ENCODE data around the gene SLC4A2.

SLC4A2 gene

DNA sequence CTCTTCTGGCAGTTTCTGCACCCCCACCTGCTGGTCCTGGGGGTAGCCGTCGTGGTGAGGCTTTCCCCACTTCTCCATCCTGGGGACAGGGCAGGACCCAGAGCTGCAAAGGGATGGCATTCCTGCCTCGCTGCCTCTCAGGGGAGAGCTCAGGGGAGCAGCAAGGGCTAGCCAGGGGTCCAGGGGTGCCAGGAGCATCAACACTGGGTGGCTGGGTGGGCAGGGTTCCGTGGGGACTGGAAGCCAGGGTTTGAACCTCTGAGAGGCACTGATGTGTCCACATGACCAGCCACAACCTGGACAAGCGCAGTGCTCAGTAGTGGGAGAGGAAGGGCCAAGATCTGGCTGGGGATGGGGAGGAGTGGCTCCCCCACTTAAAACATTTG, 25.5 kb upstream of the SLC4A2 start:
- TF ChIP-seq, protein P1, sequence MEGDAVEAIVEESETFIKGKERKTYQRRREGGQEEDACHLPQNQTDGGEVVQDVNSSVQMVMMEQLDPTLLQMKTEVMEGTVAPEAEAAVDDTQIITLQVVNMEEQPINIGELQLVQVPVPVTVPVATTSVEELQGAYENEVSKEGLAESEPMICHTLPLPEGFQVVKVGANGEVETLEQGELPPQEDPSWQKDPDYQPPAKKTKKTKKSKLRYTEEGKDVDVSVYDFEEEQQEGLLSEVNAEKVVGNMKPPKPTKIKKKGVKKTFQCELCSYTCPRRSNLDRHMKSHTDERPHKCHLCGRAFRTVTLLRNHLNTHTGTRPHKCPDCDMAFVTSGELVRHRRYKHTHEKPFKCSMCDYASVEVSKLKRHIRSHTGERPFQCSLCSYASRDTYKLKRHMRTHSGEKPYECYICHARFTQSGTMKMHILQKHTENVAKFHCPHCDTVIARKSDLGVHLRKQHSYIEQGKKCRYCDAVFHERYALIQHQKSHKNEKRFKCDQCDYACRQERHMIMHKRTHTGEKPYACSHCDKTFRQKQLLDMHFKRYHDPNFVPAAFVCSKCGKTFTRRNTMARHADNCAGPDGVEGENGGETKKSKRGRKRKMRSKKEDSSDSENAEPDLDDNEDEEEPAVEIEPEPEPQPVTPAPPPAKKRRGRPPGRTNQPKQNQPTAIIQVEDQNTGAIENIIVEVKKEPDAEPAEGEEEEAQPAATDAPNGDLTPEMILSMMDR (IDR thresholded peaks at IDR 0.05; ENCODE audit: borderline replicate concordance, insufficient read depth, low read depth, low read length), result no peak
- no peak overlapping the region for H3K4me3 ChIP-seq (ENCODE audit: low read depth, low read length)

- H3K4me3 ChIP-seq (ENCODE audit: low read depth, low read length), result no peak overlapping the region
- TF ChIP-seq, protein P1 (IDR thresholded peaks at IDR 0.05; ENCODE audit: borderline replicate concordance, insufficient read depth, low read depth, low read length), result no peak
Measured at GRCh38 chr7:151034312-151035025, 24.9 kb upstream of the SLC4A2 start.

GRCh38 chr7:151035026-151035717, 24.2 kb upstream of the SLC4A2 start:
- TF ChIP-seq, protein P1 (IDR thresholded peaks at IDR 0.05; ENCODE audit: borderline replicate concordance, insufficient read depth, low read depth, low read length), result no peak
- no peak overlapping the region for H3K4me3 ChIP-seq (ENCODE audit: low read depth, low read length)

GRCh38 chr7:151035902-151036301, 23.5 kb upstream of the SLC4A2 start:
- H3K4me3 ChIP-seq (ENCODE audit: low read depth, low read length), result no peak overlapping the region
- TF ChIP-seq, protein P1 (IDR thresholded peaks at IDR 0.05; ENCODE audit: borderline replicate concordance, insufficient read depth, low read depth, low read length), result no peak

DNA sequence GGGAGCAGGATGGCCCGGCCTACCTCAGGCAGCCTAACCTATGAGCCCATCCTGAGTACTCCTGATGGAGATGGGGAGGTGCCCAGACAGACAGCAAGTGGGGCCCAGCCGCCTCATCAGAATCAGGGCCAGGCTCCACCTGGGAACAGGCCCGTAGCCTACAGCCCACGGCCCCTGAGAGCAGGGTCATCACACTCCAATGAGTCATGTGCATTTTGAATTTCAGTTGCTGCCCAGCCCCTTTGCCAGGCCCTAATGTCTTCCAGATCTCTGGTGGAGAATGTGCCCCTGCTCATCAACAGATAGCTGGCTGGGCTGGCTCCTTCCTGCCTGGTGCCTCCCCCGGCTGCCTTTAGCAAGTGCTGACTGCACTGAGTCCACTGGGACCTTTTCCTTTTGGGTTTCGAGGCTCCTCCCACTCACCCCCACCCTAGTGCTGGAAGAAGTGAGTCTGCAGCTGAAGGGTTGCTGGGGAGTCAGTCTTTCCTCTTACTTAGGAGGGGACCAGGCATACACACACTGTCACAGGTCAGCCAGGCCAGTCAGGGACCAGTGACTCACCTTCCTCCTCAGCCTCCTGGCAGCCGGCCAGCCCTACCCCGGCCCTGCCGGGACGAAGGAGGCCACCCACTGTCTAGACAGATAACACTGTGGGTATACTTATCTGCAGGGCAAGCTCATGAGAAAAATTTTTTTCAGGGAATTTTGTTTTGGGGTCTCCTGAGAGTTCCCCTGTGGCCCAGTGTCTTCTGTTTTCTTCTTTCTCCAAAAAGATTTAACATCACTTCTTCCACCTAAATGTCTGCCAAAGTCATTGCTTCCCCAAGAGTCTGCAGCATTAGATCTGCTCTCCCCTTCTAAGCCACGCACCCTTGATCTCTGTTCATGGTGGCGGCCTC, 20.2 kb upstream of the SLC4A2 start:
- no peak overlapping the region for H3K4me3 ChIP-seq (ENCODE audit: low read depth, low read length)

DNA sequence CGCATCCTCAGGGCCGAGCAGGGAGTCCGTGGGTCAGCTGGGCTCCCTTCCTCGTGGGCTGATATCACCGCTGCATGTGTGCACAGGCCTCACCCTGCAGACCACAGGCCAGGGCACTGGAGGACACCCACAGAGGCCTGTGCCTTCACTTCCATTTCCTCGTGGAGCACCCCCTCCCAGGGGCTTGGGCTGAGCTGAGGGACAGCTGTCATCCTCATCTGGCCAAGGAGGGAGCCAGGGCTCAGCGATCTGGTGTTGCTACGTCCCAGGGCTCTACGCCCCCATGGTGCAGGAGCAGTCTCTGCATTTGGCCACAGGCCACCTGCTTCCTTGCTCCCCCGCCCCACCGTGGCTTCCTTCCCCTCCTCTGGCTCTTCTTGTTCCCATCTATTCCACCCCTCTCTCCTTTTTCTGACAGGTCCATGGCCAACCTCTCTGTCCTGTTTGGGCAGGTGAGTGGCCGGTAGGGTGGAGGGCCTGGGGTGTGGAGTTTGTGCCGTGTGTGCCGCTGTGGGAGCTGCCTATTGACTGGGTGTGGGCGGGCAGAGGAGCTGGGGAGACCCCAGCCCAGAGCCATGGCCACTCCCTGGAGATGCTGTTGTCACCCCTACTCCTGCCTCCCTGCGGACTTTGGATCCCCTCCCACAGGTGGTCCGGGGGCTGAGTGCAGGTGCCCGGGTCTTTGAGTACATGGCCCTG, 19.4 kb upstream of the SLC4A2 start:
- no peak overlapping the region for H3K4me3 ChIP-seq (ENCODE audit: low read depth, low read length)
- TF ChIP-seq, protein P1 (IDR thresholded peaks at IDR 0.05; ENCODE audit: borderline replicate concordance, insufficient read depth, low read depth, low read length), result no peak

More for the DNA sequence above, 20.2 kb upstream of the SLC4A2 start:
- TF ChIP-seq, protein P1 (IDR thresholded peaks at IDR 0.05; ENCODE audit: borderline replicate concordance, insufficient read depth, low read depth, low read length), result no peak
